Mucosa of stomach (tissue), 1 donor: ENCODE data around the gene KCTD3.

ENCODE experiments used
- H3K27me3 ChIP-seq: one replicate; pipeline ENCODE4 v1.7.0; 2013; ENCODE audit warnings: mild to moderate bottlenecking, low read length; ENCODE audit not compliant: control insufficient read depth, insufficient read depth
- H3K36me3 ChIP-seq: one replicate; pipeline ENCODE4 v1.7.0; 2013; ENCODE audit warnings: low read length; ENCODE audit not compliant: control insufficient read depth, insufficient read depth
- H3K4me1 ChIP-seq: one replicate; pipeline ENCODE4 v1.7.0; 2013; ENCODE audit warnings: mild to moderate bottlenecking, low read length; ENCODE audit not compliant: control insufficient read depth, insufficient read depth
- H3K4me3 ChIP-seq: one replicate; pipeline ENCODE4 v1.7.0; 2013; ENCODE audit warnings: low read length
- H3K9ac ChIP-seq: one replicate; pipeline ENCODE4 v1.7.0; 2013; ENCODE audit warnings: mild to moderate bottlenecking, low read length, moderate library complexity
- H3K9me3 ChIP-seq: one replicate; pipeline ENCODE4 v1.7.0; 2013; ENCODE audit warnings: mild to moderate bottlenecking, low read length, moderate library complexity; ENCODE audit not compliant: control insufficient read depth
- donor health status: Pancreatic carcinoma.

KCTD3 gene

DNA sequence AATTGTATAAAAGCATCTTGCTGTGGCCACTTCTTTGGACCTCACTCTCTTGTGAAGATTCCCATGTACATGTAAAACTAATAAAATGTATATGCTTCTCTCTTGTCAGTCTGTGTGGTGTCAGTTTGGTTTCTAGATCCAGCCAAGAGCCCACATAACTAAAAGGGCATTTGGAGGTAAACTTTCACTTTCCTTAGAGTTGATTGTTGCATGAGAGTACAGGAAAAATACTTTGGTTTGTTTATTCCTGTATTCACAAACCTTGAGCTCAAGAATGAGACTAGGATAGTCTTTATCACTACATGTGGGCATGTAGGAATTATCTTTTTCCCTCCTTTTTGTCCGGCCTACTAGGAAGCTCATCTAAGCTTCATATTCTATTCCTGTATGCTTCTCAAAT, 50.9 kb downstream of the KCTD3 start:
- Histone ChIP-seq H3K4me3 (no peak overlapping the region), H3K36me3 (no peaks in the 10 kb centered on the region), H3K9ac (no peak overlapping the region), H3K4me1 (no peaks in the 10 kb centered on the region), H3K9me3 (no peaks in the 10 kb centered on the region), H3K27me3 (no peaks in the 10 kb centered on the region)

DNA sequence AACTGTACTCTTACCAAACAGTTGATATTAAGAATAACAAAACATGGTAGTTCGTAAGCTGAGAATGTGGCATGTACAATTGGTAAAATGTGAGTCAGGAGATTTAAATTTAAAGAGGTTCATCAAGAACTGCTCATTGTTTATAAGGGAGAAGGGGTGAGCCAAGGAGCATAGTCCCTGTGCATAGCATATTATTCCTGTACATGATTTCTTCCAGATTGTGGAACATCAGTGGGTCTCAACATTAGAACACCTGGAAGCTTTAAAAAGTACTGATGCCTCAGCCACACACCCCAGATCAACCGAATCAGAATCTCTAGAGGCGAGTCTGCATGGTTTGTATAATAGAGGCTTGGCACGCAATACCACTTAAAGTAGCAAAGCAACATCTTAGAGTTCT, 56.1 kb downstream of the KCTD3 start:
- Histone ChIP-seq H3K4me3 (no peak overlapping the region), H3K36me3 (no peaks in the 10 kb centered on the region), H3K27me3 (no peaks in the 10 kb centered on the region), H3K4me1 (no peaks in the 10 kb centered on the region), H3K9me3 (no peaks in the 10 kb centered on the region), H3K9ac (no peak overlapping the region)

DNA sequence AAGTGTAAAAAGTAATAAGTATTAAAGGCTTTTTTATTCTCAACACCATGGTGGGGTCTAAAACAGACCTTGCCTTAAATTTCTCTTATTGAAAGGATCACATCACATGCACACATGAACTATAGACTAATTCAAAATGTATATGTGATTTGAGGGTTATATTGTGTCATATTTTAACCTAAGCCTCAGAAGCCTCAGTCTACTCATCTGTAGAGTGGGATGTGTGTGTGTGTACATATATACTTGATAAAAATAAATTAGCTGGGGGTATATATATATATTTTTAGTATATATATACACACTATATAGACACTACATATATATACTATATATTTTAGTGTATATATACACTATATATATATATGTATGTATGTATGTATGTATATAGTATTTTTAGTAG, 58.8 kb downstream of the KCTD3 start:
- no peaks in the 10 kb centered on the region for H3K9me3 ChIP-seq
- no peaks in the 10 kb centered on the region for H3K27me3 ChIP-seq
- no peak overlapping the region for H3K9ac ChIP-seq
- H3K4me1 ChIP-seq: no peaks in the 10 kb centered on the region
- H3K36me3 ChIP-seq: no peaks in the 10 kb centered on the region
- no peak overlapping the region for H3K4me3 ChIP-seq

DNA sequence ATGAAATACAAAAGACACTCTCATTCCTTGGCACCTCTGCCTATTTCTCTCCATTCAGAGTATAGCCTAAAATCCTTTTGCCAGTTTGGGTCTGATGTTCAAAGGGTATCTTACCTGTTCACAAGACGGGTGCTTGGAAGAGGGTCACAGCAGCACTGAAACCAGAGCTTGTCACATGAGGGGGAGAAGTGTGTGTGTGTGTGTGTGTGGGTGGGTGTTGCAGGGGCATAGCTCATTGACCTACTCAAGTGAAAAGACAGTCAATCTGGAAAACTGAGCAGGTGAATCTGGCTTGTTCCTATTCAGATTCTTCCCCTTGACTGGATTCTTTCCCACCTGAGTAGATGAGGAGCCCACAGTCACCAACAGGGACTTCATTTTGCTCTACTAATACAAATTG, 63.9 kb downstream of the KCTD3 start:
- Histone ChIP-seq H3K36me3 (no peaks in the 10 kb centered on the region), H3K9ac (no peak overlapping the region), H3K9me3 (no peaks in the 10 kb centered on the region), H3K4me3 (no peak overlapping the region), H3K4me1 (peaks cover 13% of the 10 kb centered on the region), H3K27me3 (no peaks in the 10 kb centered on the region)

DNA sequence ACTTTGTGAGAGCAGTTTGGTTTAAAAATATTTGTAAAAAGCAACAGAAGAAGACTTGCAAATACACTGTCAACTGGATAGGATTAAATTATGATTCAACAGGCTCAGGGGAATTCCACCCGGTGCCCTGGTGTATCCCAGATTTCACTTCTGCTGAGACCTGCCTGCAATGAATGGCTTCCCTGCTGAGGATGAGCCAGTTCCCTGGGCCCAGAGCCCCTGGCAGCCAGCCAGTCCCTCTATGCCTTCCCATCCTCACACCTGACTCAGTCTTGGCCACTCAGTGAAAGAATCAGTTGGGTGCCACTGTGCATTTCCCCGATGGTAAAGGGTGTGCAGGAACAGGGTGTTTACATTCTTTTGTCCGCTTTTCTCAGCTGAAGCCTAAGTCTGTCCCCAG, 64.4 kb downstream of the KCTD3 start:
- Histone ChIP-seq H3K4me1 (peaks cover 17% of the 10 kb centered on the region), H3K9ac (no peak overlapping the region), H3K27me3 (no peaks in the 10 kb centered on the region), H3K4me3 (no peak overlapping the region), H3K9me3 (no peaks in the 10 kb centered on the region), H3K36me3 (no peaks in the 10 kb centered on the region)

DNA sequence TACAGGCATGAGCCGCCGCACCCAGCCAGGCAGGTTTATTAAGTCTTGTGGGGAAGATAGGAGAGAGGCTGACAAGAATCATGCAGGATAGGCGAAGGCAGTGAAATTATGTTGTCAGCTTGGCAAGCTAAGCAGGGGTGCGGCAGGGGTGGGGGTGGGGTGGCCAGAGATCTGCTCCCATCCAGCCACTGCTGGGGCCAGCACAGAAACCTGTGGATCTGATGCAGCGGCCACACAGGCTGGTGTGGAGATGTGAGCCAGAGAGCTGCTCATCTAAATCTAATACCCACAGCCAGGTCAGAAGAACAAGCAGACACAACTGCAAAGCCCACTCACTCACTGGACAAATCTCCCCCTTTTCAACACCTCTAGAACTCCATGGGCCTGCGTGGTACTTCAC, 68.7 kb downstream of the KCTD3 start:
- no peaks in the 10 kb centered on the region for H3K36me3 ChIP-seq
- H3K4me1 ChIP-seq: peaks cover 32% of the 10 kb centered on the region
- no peak overlapping the region for H3K9ac ChIP-seq
- H3K27me3 ChIP-seq: no peaks in the 10 kb centered on the region
- H3K9me3 ChIP-seq: no peaks in the 10 kb centered on the region
- H3K4me3 ChIP-seq: no peak overlapping the region

DNA sequence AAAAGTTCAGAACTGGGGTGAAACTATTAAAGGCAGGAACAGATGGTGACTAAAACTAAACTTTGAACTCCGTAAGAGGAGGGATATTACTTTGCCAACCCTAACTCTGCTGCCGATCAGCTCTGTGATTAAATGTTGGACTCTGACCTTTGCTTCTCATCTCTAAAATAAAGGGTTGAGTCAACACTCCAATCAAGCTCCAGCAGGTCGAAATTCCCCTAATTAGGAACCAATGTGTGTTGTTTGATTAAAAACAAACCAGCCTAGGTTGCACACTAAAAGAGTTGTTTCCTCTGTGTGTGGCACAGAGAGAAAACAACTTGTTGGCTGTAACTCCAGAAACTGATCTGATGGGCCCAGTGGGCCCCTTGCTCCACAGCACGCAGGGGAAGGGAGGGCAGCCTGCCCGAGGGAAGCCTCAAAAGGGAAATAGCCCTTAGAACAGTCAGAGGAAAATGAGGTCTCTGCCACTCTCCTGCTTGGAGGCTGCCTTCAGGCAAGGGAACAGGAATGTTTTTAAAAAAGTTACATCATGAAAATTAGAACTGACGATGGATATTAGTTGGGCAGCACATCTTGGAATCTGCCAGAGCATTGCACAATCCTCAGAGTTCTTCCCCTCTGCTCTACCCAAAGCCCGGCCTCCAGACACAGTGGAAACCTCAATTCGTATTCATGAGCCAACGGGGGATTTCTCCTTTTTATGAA, 69.3 kb downstream of the KCTD3 start:
- Histone ChIP-seq H3K9me3 (no peaks in the 10 kb centered on the region), H3K4me3 (no peak overlapping the region), H3K9ac (peak overlapping the region; percentile 30)

DNA sequence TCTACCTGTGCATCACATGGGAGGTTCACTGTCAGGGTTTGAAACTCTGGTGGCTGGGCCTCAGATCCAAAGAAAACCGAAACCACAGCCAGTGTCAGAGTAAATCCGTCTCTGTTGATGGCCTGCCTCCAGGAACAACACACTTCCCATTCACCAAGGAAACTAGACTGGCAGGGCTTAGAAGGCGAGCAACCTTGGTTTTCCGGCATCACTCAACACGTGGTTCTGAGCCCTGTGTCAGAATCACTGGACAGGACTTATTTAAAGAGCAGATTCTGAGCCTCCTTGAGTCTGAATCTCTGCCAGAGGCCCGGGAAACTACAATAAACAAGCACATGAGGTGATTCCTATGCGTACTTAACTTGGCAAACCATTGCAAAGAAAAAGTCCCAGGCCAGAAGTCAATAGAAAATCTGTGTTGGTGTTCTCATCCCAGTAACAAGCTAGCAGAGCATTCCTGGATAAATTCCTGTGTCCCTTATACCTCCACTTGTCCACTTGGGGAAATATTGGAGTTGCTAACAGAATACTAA, 70.0 kb downstream of the KCTD3 start:
- Histone ChIP-seq H3K27me3 (no peaks in the 10 kb centered on the region), H3K9me3 (no peaks in the 10 kb centered on the region), H3K4me3 (no peak overlapping the region), H3K4me1 (peaks cover 32% of the 10 kb centered on the region), H3K36me3 (no peaks in the 10 kb centered on the region), H3K9ac (peak overlapping the region; percentile 30)

More for the DNA sequence above, 69.3 kb downstream of the KCTD3 start:
- no peaks in the 10 kb centered on the region for H3K36me3 ChIP-seq
- H3K27me3 ChIP-seq: no peaks in the 10 kb centered on the region
- peaks cover 32% of the 10 kb centered on the region for H3K4me1 ChIP-seq

DNA sequence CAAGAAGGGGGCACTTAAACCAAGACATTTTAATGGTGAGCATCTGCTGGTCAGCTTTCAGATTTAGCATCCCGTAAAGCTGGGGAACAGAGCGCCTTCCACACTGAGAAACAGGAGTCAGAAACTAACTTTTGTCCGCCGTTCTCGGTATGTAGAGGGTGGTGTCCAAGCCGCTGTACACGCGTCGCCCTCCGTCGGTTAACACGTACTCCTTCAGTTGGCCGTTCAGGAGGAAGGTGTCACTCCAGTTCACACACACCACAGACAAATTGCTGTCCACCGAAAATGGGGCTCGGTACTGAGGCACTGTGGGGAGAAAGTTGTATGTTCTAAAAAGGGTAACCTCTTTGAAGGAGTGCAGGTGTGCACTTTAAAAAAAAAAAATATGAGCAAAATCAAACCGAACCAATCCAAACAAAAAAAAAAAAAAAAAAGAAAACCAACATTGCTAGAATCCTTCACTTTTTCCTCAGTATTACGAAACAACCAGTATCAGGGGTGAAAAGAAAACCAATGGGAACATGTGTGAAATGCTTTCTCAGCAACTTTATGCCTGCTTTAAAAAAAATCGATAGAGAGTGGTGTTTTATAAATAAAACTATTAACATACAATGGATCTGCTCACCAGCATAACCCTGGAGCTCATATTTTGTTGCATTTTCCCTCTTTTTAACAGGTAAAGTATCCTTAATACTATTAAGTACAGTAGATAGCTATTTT, 73.5 kb downstream of the KCTD3 start:
- H3K4me3 ChIP-seq: no peak overlapping the region
- no peaks in the 10 kb centered on the region for H3K9me3 ChIP-seq
- no peaks in the 10 kb centered on the region for H3K36me3 ChIP-seq
- no peaks in the 10 kb centered on the region for H3K27me3 ChIP-seq
- peaks cover 20% of the 10 kb centered on the region for H3K4me1 ChIP-seq
- H3K9ac ChIP-seq: no peak overlapping the region

DNA sequence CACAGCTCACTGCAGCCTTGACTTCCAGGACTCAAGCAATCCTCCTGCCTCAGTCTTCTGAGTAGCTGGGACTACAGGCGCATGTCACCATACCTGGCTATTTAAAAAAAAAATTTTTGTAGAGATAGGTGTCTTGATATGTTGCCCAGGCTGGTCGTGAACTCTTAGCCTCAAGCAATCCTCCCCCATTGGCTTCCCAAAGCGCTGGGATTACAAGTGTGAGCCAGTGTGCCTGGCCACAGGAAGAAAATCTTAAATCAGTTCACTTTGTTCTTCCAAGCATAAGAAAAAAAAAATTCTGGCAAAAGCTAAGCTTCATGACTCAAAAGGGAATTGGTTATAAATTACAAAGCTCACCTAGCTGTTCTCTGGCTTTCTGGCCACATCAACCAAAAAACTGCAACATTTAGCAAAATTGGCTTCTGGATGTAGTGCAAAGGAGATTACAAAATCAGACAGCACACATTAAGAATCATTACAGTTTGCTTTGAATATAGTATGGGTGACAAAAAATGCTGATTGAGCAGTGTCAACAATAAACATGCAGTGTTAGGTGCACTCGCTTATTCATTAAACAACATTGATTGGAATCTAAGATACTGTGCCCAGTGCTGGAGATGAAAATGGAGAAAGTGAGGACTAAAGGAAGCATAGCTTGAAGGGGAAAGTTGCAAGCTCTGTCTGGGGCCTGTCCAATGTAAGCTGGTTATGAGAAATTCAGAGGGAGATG, 76.7 kb downstream of the KCTD3 start:
- Histone ChIP-seq H3K4me1 (peaks cover 4% of the 10 kb centered on the region), H3K4me3 (no peak overlapping the region)

DNA sequence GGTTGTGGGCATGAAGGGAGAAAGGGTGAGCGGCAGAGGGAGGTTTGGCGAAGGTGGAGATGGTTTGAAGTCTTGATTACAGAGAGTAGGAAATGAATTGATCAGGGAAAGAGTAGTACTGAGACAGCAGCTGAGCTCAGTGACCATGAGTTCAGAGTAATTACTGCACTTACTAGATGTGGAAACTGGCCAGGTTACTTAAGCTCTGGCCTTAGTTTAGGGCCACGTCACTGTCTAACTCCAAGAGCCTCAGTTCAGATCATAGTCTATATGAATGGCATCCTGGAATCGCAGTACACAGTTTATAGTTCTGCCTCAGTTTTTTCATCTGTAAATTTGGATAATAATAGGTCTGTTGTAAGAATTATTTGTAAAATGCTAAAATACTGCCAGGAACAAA, 78.1 kb downstream of the KCTD3 start:
- Histone ChIP-seq H3K36me3 (no peaks in the 10 kb centered on the region), H3K9ac (no peak overlapping the region), H3K4me1 (no peaks in the 10 kb centered on the region), H3K4me3 (no peak overlapping the region), H3K9me3 (no peaks in the 10 kb centered on the region), H3K27me3 (no peaks in the 10 kb centered on the region)

More for the DNA sequence above, 76.7 kb downstream of the KCTD3 start:
- Histone ChIP-seq H3K9ac (no peak overlapping the region), H3K27me3 (no peaks in the 10 kb centered on the region), H3K36me3 (no peaks in the 10 kb centered on the region), H3K9me3 (no peaks in the 10 kb centered on the region)

DNA sequence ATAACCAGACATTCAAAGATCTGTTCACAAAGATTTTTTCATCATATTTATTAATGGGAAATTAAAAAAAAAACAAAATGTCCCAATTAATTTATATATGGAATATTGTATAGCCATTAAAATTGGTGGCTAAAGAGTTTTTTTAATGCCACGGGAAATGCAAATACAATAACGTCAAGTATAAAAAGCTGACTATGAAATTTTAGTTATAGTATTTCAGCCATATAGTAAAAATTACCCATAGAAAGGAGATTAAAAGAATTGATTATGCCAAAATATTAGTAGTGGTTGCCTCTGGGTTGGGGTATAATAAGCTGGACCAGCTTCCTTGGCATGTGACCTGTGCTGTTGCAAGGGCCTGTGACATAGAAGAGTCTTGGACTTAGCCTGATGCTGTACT, 78.8 kb downstream of the KCTD3 start:
- Histone ChIP-seq H3K27me3 (no peaks in the 10 kb centered on the region), H3K4me1 (no peaks in the 10 kb centered on the region), H3K4me3 (no peak overlapping the region), H3K36me3 (no peaks in the 10 kb centered on the region), H3K9me3 (no peaks in the 10 kb centered on the region), H3K9ac (no peak overlapping the region)
